Measurements from ENCODE around the gene COL4A6. TPM values are rescaled to one million over a fixed set of nuclear protein-coding genes. Genes with fewer than 3 reads are reported as not detected.

Gene COL4A6
- total and polyA plus RNA-seq, 2 donors, result 1.0 to 1.4 TPM

DNA sequence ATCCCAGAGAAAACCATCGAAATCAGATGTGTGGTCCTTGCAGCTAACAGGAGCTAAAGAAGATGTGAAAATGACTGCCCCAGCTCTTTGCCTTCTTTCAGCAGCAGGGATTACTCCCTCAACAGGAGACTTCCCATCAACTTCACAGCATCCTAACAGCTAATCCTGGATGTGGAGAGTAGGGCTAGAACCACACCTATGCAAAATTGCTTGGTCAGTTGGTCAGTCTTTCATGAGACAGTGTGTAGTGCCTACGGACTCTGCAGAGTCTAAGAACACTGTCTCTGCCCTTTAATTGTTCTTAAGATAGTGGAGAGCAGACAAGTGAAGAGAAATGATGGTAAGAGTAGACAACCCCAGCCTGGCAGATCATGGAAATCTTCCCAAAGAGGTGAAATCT, 133.5 kb downstream of the COL4A6 start:
- 90% methylated on average over 2 of the region's 2 CpGs for WGBS
- H3K27me3 ChIP-seq (ENCODE audit: control insufficient read depth in 2 of 2, insufficient read depth in 1 of 2, low read length in 1 of 2), result no peaks in the 10 kb centered on the region
- no peak for DNase-seq (ENCODE audit: low read depth in 6 of 9, low spot score in 9 of 9)
- no peaks in the 10 kb centered on the region for H3K9me3 ChIP-seq (ENCODE audit: control insufficient read depth in 2 of 2, insufficient read depth in 1 of 2, low read length in 1 of 2)
- H3K27ac ChIP-seq (ENCODE audit: low read depth in 1 of 2, low read length in 1 of 2), result no peak overlapping the region
- H3K4me1 ChIP-seq (ENCODE audit: control insufficient read depth in 2 of 2, insufficient read depth in 2 of 2, low read length in 2 of 2), result peaks cover 0 to 2% of the 10 kb centered on the region in 2 donors
- no peak overlapping the region for H3K4me3 ChIP-seq (ENCODE audit: low read length in 2 of 2)
- H3K36me3 ChIP-seq (ENCODE audit: control insufficient read depth in 2 of 2, insufficient read depth in 2 of 2, low read length in 1 of 2), result no peaks in the 10 kb centered on the region

DNA sequence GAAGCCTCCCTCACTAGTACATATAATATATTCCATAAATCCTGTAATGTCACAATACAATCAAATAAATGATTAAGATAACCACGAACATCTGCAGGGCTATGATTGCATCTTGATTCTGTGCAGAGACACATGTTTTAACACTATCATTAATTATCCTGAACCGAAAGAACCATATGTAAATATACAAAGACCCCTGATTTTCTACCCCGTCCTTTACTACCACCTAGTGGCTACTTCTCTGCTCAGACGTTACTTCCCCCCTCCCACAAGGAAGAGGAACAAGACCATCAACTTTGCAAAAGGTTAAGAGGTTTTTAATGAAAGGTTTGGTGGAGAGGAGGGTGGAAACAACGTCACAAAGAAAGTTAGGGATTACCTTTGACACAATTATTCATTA, 134.0 kb downstream of the COL4A6 start:
- DNase-seq (ENCODE audit: low read depth in 6 of 9, low spot score in 9 of 9), result peak in 6 of 9 donors; percentile 6 to 47 (median 22)
- Histone ChIP-seq H3K9me3 (ENCODE audit: control insufficient read depth in 2 of 2, insufficient read depth in 1 of 2, low read length in 1 of 2) (no peaks in the 10 kb centered on the region), H3K4me3 (ENCODE audit: low read length in 2 of 2) (no peak overlapping the region), H3K27me3 (ENCODE audit: control insufficient read depth in 2 of 2, insufficient read depth in 1 of 2, low read length in 1 of 2) (no peaks in the 10 kb centered on the region), H3K4me1 (ENCODE audit: control insufficient read depth in 2 of 2, insufficient read depth in 2 of 2, low read length in 2 of 2) (peaks cover 0 to 7% of the 10 kb centered on the region in 2 donors), H3K27ac (ENCODE audit: low read depth in 1 of 2, low read length in 1 of 2) (no peak overlapping the region), H3K36me3 (ENCODE audit: control insufficient read depth in 2 of 2, insufficient read depth in 2 of 2, low read length in 1 of 2) (no peaks in the 10 kb centered on the region)
- WGBS, result 4% methylated on average over 5 of the region's 5 CpGs

DNA sequence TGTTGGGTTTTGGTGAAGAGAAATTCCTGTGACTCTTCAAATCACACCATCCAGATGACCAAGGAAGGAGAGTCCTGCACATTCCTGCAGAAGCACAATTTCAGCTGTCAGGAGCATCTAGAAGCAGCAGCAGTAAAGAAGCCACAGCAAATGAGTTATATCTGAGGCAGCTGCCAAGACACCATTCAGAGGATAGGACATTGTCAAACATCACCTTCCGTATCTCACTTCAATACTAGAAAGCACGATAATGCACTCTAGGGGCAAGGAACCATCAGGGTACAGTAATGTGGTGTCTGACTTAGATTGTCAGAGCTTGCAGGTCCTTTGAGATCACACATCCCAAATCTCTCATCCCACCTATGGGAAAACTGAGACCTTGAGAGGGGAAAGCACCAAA, 134.5 kb downstream of the COL4A6 start:
- Histone ChIP-seq H3K9me3 (ENCODE audit: control insufficient read depth in 2 of 2, insufficient read depth in 1 of 2, low read length in 1 of 2) (no peaks in the 10 kb centered on the region), H3K27ac (ENCODE audit: low read depth in 1 of 2, low read length in 1 of 2) (no peak overlapping the region), H3K4me3 (ENCODE audit: low read length in 2 of 2) (no peak overlapping the region), H3K4me1 (ENCODE audit: control insufficient read depth in 2 of 2, insufficient read depth in 2 of 2, low read length in 2 of 2) (peaks cover 0 to 10% of the 10 kb centered on the region in 2 donors), H3K27me3 (ENCODE audit: control insufficient read depth in 2 of 2, insufficient read depth in 1 of 2, low read length in 1 of 2) (no peaks in the 10 kb centered on the region), H3K36me3 (ENCODE audit: control insufficient read depth in 2 of 2, insufficient read depth in 2 of 2, low read length in 1 of 2) (no peaks in the 10 kb centered on the region)
- DNase-seq (ENCODE audit: low read depth in 6 of 9, low spot score in 9 of 9), result no peak
- 96% methylated on average over 2 of the region's 2 CpGs for WGBS

DNA sequence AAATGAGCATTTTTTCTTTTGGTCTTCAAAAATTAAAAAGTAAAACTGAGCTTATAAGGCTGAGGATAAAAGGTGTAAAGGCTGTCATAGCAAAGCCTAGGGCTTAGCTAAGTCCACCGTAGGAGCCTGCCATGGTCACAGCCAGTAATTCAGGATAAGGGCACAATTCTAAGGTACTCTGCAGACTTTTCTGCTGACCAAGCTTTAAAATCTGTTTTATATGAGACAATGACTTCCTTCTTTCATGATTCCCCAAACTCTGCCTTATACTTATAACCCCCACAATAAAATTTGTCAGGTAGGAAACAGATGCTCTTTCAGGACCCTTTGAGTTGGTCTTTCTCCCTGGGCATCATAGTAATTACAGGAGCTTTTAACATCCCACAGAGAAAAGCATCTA, 138.5 kb downstream of the COL4A6 start:
- DNase-seq (ENCODE audit: low read depth in 6 of 9, low spot score in 9 of 9), result no peak
- H3K27ac ChIP-seq (ENCODE audit: low read depth in 1 of 2, low read length in 1 of 2), result peak overlapping the region in 1 of 2 donors; percentile 57
- no peaks in the 10 kb centered on the region for H3K9me3 ChIP-seq (ENCODE audit: control insufficient read depth in 2 of 2, insufficient read depth in 1 of 2, low read length in 1 of 2)
- peaks cover 0 to 19% of the 10 kb centered on the region in 2 donors for H3K4me1 ChIP-seq (ENCODE audit: control insufficient read depth in 2 of 2, insufficient read depth in 2 of 2, low read length in 2 of 2)
- H3K4me3 ChIP-seq (ENCODE audit: low read length in 2 of 2), result no peak overlapping the region
- no peaks in the 10 kb centered on the region for H3K36me3 ChIP-seq (ENCODE audit: control insufficient read depth in 2 of 2, insufficient read depth in 2 of 2, low read length in 1 of 2)
- H3K27me3 ChIP-seq (ENCODE audit: control insufficient read depth in 2 of 2, insufficient read depth in 1 of 2, low read length in 1 of 2), result no peaks in the 10 kb centered on the region
- WGBS, result 100% methylated on average over 1 of the region's 1 CpG

DNA sequence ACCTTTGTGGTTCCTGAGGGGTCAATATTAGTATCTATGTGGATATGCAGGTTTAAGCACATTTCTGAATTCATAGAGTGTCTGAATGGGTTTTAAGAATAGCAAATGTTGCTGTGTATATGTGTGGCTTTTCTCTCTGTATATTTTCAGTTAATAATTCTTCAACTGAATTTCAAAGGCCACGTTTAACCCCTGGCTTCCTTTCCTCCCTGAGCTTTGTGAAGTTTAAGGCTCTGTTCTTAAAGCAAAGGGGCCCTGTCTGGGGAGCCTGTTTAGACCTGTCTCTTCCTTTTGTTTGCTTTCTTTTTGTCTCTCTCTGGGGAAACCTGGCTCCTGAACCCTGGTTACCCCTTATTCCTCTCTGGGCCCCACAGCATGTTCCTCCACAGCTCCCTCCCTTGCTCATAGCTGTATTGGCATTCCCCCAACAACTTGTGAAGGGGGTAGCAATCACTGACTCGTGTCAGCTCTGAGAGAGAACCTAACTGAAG, 139.1 kb downstream of the COL4A6 start:
- 2% methylated on average over 2 of the region's 2 CpGs for WGBS
- H3K9me3 ChIP-seq (ENCODE audit: control insufficient read depth in 2 of 2, insufficient read depth in 1 of 2, low read length in 1 of 2), result no peaks in the 10 kb centered on the region
- H3K27me3 ChIP-seq (ENCODE audit: control insufficient read depth in 2 of 2, insufficient read depth in 1 of 2, low read length in 1 of 2), result no peaks in the 10 kb centered on the region
- no peaks in the 10 kb centered on the region for H3K36me3 ChIP-seq (ENCODE audit: control insufficient read depth in 2 of 2, insufficient read depth in 2 of 2, low read length in 1 of 2)
- peaks cover 0 to 19% of the 10 kb centered on the region in 2 donors for H3K4me1 ChIP-seq (ENCODE audit: control insufficient read depth in 2 of 2, insufficient read depth in 2 of 2, low read length in 2 of 2)
- peak overlapping the region in 1 of 2 donors; percentile 68 for H3K27ac ChIP-seq (ENCODE audit: low read depth in 1 of 2, low read length in 1 of 2)
- peak in 7 of 9 donors; percentile 3 to 62 (median 11) for DNase-seq (ENCODE audit: low read depth in 6 of 9, low spot score in 9 of 9)
- no peak overlapping the region for H3K4me3 ChIP-seq (ENCODE audit: low read length in 2 of 2)

DNA sequence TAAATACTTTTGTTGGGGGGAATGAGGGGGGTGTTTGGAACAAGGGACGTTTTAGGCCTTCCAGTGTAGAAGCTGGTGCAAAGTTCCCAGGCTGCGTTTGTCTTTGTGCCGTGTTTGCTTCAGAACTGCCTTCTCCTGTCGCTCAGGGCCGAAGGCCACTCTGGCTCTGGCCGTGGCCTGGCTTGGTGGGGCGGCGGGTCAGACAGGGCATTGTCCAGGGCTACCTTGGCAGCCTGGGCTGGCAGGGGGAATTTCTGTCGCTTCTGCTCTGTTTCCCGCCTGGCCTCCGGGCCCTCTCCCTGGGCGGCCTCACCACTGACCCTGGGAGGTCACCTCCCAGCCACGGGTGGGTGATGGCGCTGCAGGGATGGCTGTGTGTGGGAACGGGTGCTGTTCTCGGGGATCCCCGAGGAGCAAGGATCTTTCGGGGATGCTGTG, 140.0 kb downstream of the COL4A6 start:
- 98% methylated on average over 18 of the region's 18 CpGs for WGBS
- Histone ChIP-seq H3K9me3 (ENCODE audit: control insufficient read depth in 2 of 2, insufficient read depth in 1 of 2, low read length in 1 of 2) (no peaks in the 10 kb centered on the region), H3K4me1 (ENCODE audit: control insufficient read depth in 2 of 2, insufficient read depth in 2 of 2, low read length in 2 of 2) (peaks cover 0 to 19% of the 10 kb centered on the region in 2 donors), H3K36me3 (ENCODE audit: control insufficient read depth in 2 of 2, insufficient read depth in 2 of 2, low read length in 1 of 2) (no peaks in the 10 kb centered on the region), H3K27me3 (ENCODE audit: control insufficient read depth in 2 of 2, insufficient read depth in 1 of 2, low read length in 1 of 2) (no peaks in the 10 kb centered on the region), H3K27ac (ENCODE audit: low read depth in 1 of 2, low read length in 1 of 2) (peak overlapping the region in 1 of 2 donors; percentile 1), H3K4me3 (ENCODE audit: low read length in 2 of 2) (no peak overlapping the region)
- DNase-seq (ENCODE audit: low read depth in 6 of 9, low spot score in 9 of 9), result no peak

DNA sequence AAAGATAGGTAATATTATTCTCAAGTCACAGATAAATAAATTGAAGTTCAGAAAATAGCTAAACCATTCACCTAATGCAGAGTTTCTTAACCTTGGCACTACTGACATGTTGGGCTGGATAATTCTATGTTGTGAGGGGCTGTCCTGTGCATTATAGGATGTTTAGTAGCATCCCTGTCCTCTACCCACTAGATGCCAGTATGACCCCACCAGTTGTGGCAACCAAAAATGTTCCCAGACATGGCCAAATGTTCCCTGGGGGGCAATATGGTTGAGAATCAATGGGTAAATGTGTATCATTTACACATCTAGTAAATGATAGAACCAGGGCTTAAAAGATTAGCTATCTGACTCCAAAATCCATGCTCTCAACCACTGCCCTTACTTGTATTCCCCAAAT, 140.9 kb downstream of the COL4A6 start:
- H3K9me3 ChIP-seq (ENCODE audit: control insufficient read depth in 2 of 2, insufficient read depth in 1 of 2, low read length in 1 of 2), result no peaks in the 10 kb centered on the region
- H3K36me3 ChIP-seq (ENCODE audit: control insufficient read depth in 2 of 2, insufficient read depth in 2 of 2, low read length in 1 of 2), result no peaks in the 10 kb centered on the region
- H3K27ac ChIP-seq (ENCODE audit: low read depth in 1 of 2, low read length in 1 of 2), result no peak overlapping the region
- H3K4me3 ChIP-seq (ENCODE audit: low read length in 2 of 2), result no peak overlapping the region
- peaks cover 0 to 19% of the 10 kb centered on the region in 2 donors for H3K4me1 ChIP-seq (ENCODE audit: control insufficient read depth in 2 of 2, insufficient read depth in 2 of 2, low read length in 2 of 2)
- H3K27me3 ChIP-seq (ENCODE audit: control insufficient read depth in 2 of 2, insufficient read depth in 1 of 2, low read length in 1 of 2), result no peaks in the 10 kb centered on the region
- DNase-seq (ENCODE audit: low read depth in 6 of 9, low spot score in 9 of 9), result no peak

DNA sequence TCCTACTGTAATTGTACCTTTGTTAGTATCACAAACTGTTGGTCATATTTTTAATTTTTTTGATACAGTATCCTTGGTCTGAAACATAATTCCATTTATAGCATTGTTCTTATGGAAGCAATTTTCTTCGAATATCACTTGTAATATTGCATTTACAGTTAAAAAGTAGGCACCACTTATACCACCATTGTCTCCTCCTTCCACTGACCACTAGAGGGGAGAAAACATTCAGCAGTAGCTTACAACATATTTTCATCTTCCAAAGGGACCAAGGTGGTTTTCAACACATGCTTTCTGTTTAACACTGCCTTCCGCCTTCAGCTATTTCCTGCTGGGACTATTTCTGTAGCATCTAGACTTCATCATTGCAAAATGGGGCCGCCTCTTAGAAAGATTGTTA, 146.2 kb downstream of the COL4A6 start:
- no peaks in the 10 kb centered on the region for H3K27me3 ChIP-seq (ENCODE audit: control insufficient read depth in 2 of 2, insufficient read depth in 1 of 2, low read length in 1 of 2)
- no peak for DNase-seq (ENCODE audit: low read depth in 6 of 9, low spot score in 9 of 9)
- H3K36me3 ChIP-seq (ENCODE audit: control insufficient read depth in 2 of 2, insufficient read depth in 2 of 2, low read length in 1 of 2), result no peaks in the 10 kb centered on the region
- no peaks in the 10 kb centered on the region for H3K9me3 ChIP-seq (ENCODE audit: control insufficient read depth in 2 of 2, insufficient read depth in 1 of 2, low read length in 1 of 2)
- H3K4me1 ChIP-seq (ENCODE audit: control insufficient read depth in 2 of 2, insufficient read depth in 2 of 2, low read length in 2 of 2), result no peaks in the 10 kb centered on the region
- H3K4me3 ChIP-seq (ENCODE audit: low read length in 2 of 2), result no peak overlapping the region
- WGBS, result 95% methylated on average over 3 of the region's 3 CpGs
- no peak overlapping the region for H3K27ac ChIP-seq (ENCODE audit: low read depth in 1 of 2, low read length in 1 of 2)

DNA sequence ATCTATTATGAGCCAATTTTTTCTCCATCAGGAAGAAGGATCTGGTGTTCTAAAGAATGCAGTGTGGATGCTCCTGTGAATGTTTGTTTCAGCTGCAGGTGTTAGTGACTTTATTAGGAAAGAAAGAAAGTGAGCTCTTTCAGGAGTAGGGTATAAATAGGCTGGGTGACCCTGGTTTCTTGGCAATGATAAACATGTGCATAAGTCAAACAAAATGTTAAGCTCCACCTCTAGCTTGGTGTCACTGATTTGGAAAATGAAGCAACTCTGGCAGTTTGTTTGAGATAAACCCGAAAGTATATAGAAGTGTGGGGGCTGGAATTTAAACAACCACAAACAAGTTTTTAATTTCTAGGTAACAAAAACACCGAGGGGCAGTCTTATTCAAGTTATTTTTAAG, 152.3 kb downstream of the COL4A6 start:
- H3K9me3 ChIP-seq (ENCODE audit: control insufficient read depth in 2 of 2, insufficient read depth in 1 of 2, low read length in 1 of 2), result no peaks in the 10 kb centered on the region
- H3K27me3 ChIP-seq (ENCODE audit: control insufficient read depth in 2 of 2, insufficient read depth in 1 of 2, low read length in 1 of 2), result no peaks in the 10 kb centered on the region
- no peaks in the 10 kb centered on the region for H3K4me1 ChIP-seq (ENCODE audit: control insufficient read depth in 2 of 2, insufficient read depth in 2 of 2, low read length in 2 of 2)
- no peaks in the 10 kb centered on the region for H3K36me3 ChIP-seq (ENCODE audit: control insufficient read depth in 2 of 2, insufficient read depth in 2 of 2, low read length in 1 of 2)
- 93% methylated on average over 2 of the region's 2 CpGs for WGBS
- H3K4me3 ChIP-seq (ENCODE audit: low read length in 2 of 2), result no peak overlapping the region
- no peak overlapping the region for H3K27ac ChIP-seq (ENCODE audit: low read depth in 1 of 2, low read length in 1 of 2)
- no peak for DNase-seq (ENCODE audit: low read depth in 6 of 9, low spot score in 9 of 9)

DNA sequence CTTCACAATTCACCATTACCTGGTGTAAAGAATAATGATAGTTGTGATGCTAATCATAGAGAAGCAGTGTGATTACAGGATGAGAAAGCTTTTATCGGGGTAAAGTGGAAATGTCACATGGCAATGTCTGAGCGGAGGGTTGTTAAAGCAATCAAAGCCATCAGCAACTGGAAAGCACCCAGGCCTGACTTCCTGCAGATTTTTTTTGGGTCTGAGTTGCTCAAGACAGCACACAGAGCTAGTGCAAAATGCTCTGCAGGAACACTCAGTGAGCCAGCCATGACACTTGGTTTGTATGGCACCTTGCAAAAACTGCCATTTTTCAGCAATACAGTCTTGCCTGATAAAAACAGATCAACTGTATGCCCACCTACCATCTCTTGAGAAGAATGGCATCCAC, 152.9 kb downstream of the COL4A6 start:
- no peaks in the 10 kb centered on the region for H3K27me3 ChIP-seq (ENCODE audit: control insufficient read depth in 2 of 2, insufficient read depth in 1 of 2, low read length in 1 of 2)

More for the DNA sequence above, 152.9 kb downstream of the COL4A6 start:
- Histone ChIP-seq H3K4me1 (ENCODE audit: control insufficient read depth in 2 of 2, insufficient read depth in 2 of 2, low read length in 2 of 2) (no peaks in the 10 kb centered on the region), H3K27ac (ENCODE audit: low read depth in 1 of 2, low read length in 1 of 2) (no peak overlapping the region), H3K9me3 (ENCODE audit: control insufficient read depth in 2 of 2, insufficient read depth in 1 of 2, low read length in 1 of 2) (no peaks in the 10 kb centered on the region), H3K36me3 (ENCODE audit: control insufficient read depth in 2 of 2, insufficient read depth in 2 of 2, low read length in 1 of 2) (no peaks in the 10 kb centered on the region), H3K4me3 (ENCODE audit: low read length in 2 of 2) (no peak overlapping the region)
- WGBS, result 13% methylated on average over 2 of the region's 2 CpGs
- no peak for DNase-seq (ENCODE audit: low read depth in 6 of 9, low spot score in 9 of 9)

All from thymus (tissue), 11 donors.